GM12878 (cell line): ENCODE data around the gene DNAJC7. TPM values are rescaled to one million over a fixed set of nuclear protein-coding genes. Genes with fewer than 3 reads are reported as not detected.

Source experiments
- ATAC-seq: fragments of 200-7000 bp; cut with Tn5 transposase; 3 replicates; pipeline ENCODE4 v1.9.1; 2020; ENCODE audit warnings: mild to moderate bottlenecking, moderate library complexity
- BruUV-seq: library from RNA; stranded (reverse); fragments of 400-500 nt; replicated peaks from 2 replicates; lab custom pipeline; 2021; lab: Mats Ljungman, UMichigan
- CTCF ChIA-PET: fragments of 300-600 bp; sonication (Branson Sonifier 250); formaldehyde crosslinking; extraction: SDS; loops from one replicate; lab custom pipeline; 2021; ENCODE audit warnings: inconsistent platforms; lab: Yijun Ruan, JAX
- POLR2A ChIA-PET: fragments of 350-600 bp; formaldehyde crosslinking; extraction: SDS; loops from one replicate; lab custom pipeline; 2021; ENCODE audit warnings: inconsistent platforms; lab: Charles Lee
- RAD21 ChIA-PET: fragments of 300-600 bp; sonication (Branson Sonifier 250); formaldehyde crosslinking; loops from one replicate; lab custom pipeline; 2023; ENCODE audit warnings: antibody characterized with exemption; ENCODE audit not compliant: unreplicated experiment; lab: Charles Lee
- SMC1A ChIA-PET: fragments of 300-600 bp; sonication (Branson Sonifier 250); formaldehyde crosslinking; loops from one replicate; lab custom pipeline; 2023; ENCODE audit not compliant: unreplicated experiment, uncharacterized antibody; lab: Charles Lee
- DNase-seq: peaks from one replicate; pipeline ENCODE4 v3.0.0-alpha.2; 2011; ENCODE audit warnings: low read depth, low spot score
- FAIRE-seq: peaks from 3 replicates; lab custom pipeline; 2011; peaks lifted over from hg19 to GRCh38; lab: Jason Lieb, UNC
- H2AFZ ChIP-seq: 2 replicates; pipeline ENCODE4 v1.6.0; 2011; ENCODE audit warnings: low read depth, low read length, control low read depth; ENCODE audit not compliant: control insufficient read depth
- H3K27ac ChIP-seq: 2 replicates; pipeline ENCODE4 v1.5.1; 2011; ENCODE audit warnings: control low read depth; ENCODE audit not compliant: control insufficient read depth, insufficient read depth
- H3K27me3 ChIP-seq, 2 experiments: replicated peaks in 1 of 2; 2 replicates each; pipeline versions ENCODE4 v1.6.0 to v1.6.1; 2011; ENCODE audit warnings: low read length in 1 of 2; ENCODE audit not compliant: control insufficient read depth in 2 of 2, insufficient read depth in 2 of 2
- H3K36me3 ChIP-seq, 2 experiments: 2 replicates each; pipeline ENCODE4 v1.5.1; 2011; ENCODE audit warnings: low read length in 1 of 2; ENCODE audit not compliant: control insufficient read depth in 2 of 2, insufficient read depth in 2 of 2
- H3K4me1 ChIP-seq: 2 replicates; pipeline ENCODE4 v1.6.1; 2011; ENCODE audit warnings: mild to moderate bottlenecking, low read length, moderate library complexity, mixed read lengths; ENCODE audit not compliant: control insufficient read depth, insufficient read depth
- H3K4me2 ChIP-seq: 2 replicates; pipeline ENCODE4 v1.6.0; 2011; ENCODE audit warnings: control low read depth; ENCODE audit not compliant: control insufficient read depth, insufficient read depth
- H3K4me3 ChIP-seq: fragments of 200-600 bp; sonication (generic); 2 replicates; pipeline ENCODE4 v1.5.1; 2016
- H3K79me2 ChIP-seq: 2 replicates; pipeline ENCODE4 v1.6.0; 2011; ENCODE audit warnings: low read length; ENCODE audit not compliant: control insufficient read depth, insufficient read depth
- H3K9ac ChIP-seq: 2 replicates; pipeline ENCODE4 v1.8.0; 2011; ENCODE audit warnings: low read length, control low read depth, mixed read lengths; ENCODE audit not compliant: control insufficient read depth, insufficient read depth
- H3K9me3 ChIP-seq: replicated peaks from 3 replicates; pipeline ENCODE4 v1.5.1; 2011; ENCODE audit warnings: mild to moderate bottlenecking, low read length; ENCODE audit not compliant: control insufficient read depth, insufficient read depth
- H4K20me1 ChIP-seq: 2 replicates; pipeline ENCODE4 v1.6.0; 2011; ENCODE audit not compliant: control insufficient read depth, insufficient read depth
- DPF2 ChIP-seq: fragments of 450-650 bp; IDR thresholded peaks from 2 replicates; pipeline ENCODE4 v1.6.1; 2017; ENCODE audit warnings: mild to moderate bottlenecking
- FOS ChIP-seq: IDR thresholded peaks from 3 replicates; pipeline ENCODE4 v1.6.1; 2011; ENCODE audit warnings: borderline replicate concordance; ENCODE audit not compliant: insufficient read length; ENCODE audit errors: extremely low read depth
- PML ChIP-seq: IDR thresholded peaks from 2 replicates; pipeline ENCODE4 v1.6.1; 2012; ENCODE audit warnings: low read length, inconsistent platforms
- SREBF1 ChIP-seq: IDR thresholded peaks from 2 replicates; pipeline ENCODE4 v1.6.1; 2012; ENCODE audit warnings: mild to moderate bottlenecking, low read length
- WGBS: methylation state at CpG from one replicate; pipeline ENCODE4 v1.1.6; 2016; ENCODE audit warnings: low lambda C conversion rate; ENCODE audit not compliant: insufficient replicate concordance, insufficient coverage; ENCODE audit errors: missing lambda C conversion rate; 5-methylcytosine and 5-hydroxymethylcytosine counted together
- in situ Hi-C: fragments of 300-500 bp; cut with MboI; formaldehyde crosslinking; loops from 9 replicates; pipeline ENCODE4 v1.14.3; 2018; ENCODE audit warnings: mixed read lengths
- intact Hi-C: fragments of 100-400 bp; cut with micrococcal nuclease; formaldehyde crosslinking; loops from one replicate; pipeline ENCODE4 v1.14.2; 2022; ENCODE audit not compliant: unreplicated experiment
- polyA plus RNA-seq, 11 experiments: library from polyadenylated mRNA; depleted of rRNA in 4 of 11; unstranded in 6 of 11; stranded (reverse) in 5 of 11; fragments of >200 nt; fragmentation: Nextera tagmentation in 4 of 11; fragmentation: Illumina TruSeq in 1 of 11; extraction: Ambion mirVana in 4 of 11; extraction: Trizol in 1 of 11; gene quantifications; 1 replicate in 1 of 11; 2 replicates in 10 of 11; pipeline versions ENCODE4 v1.2.1 to v1.2.3, GENCODE V29; 2011 to 2016; ENCODE audit warnings: inconsistent platforms in 2 of 11, missing spikeins in 2 of 11, low read depth in 1 of 11
- total RNA-seq, 4 experiments: library from RNA; depleted of rRNA in 3 of 4; stranded (reverse); fragments of >200 nt in 3 of 4; fragmentation: Illumina TruSeq in 1 of 4; extraction: Trizol in 1 of 4; gene quantifications; 2 replicates each; pipeline versions ENCODE4 v1.2.1 to v1.2.3, GENCODE V29; 2013 to 2021
- TF ChIP-seq, protein P1 (sequence below): fragments of 450-650 bp; IDR thresholded peaks from 2 replicates; pipeline ENCODE4 v1.6.1; 2017; ENCODE audit warnings: mild to moderate bottlenecking, low read depth, inconsistent platforms; ENCODE audit not compliant: poor library complexity, severe bottlenecking
- TF ChIP-seq, protein P2 (sequence below): fragments of 450-650 bp; IDR thresholded peaks from 2 replicates; pipeline ENCODE4 v1.6.1; 2016; ENCODE audit warnings: mild to moderate bottlenecking
- TF ChIP-seq, protein P3 (sequence below): fragments of 450-650 bp; IDR thresholded peaks from 2 replicates; pipeline ENCODE4 v1.6.1; 2017; ENCODE audit warnings: mild to moderate bottlenecking, moderate library complexity
- TF ChIP-seq, protein P4 (sequence below): IDR thresholded peaks from 2 replicates; pipeline ENCODE4 v1.6.1; 2012; ENCODE audit warnings: improper control_type of control experiment, low read depth, low read length; ENCODE audit not compliant: insufficient replicate concordance

The DNAJC7 gene
- total and polyA plus RNA-seq, 10 of the 15 experiments (the other 5 are each of a cell fraction or from before 2014, with no cell fraction given): 60.1 to 173 (median 94.9) TPM

DNA sequence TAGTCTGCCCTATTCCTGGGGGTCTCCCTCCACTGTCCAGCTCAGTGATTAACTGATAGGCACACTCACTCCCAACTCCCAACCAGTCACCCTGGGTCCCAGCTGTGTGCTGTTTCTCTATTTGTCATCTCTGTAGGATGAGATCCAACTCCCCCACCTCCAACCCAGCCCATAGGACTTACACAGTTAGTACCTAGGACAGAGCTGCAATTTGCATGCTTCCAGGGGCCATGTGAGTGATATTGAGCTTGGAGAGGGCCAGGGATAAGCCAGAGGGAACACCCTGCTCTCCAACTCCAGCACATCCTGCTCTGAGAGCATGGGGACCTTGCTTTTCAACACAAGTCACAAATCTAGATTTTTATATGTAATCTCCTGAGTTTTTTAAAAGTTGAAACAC lies 24.4 kb upstream of the DNAJC7 start (continued):
- TF ChIP-seq, protein P1, sequence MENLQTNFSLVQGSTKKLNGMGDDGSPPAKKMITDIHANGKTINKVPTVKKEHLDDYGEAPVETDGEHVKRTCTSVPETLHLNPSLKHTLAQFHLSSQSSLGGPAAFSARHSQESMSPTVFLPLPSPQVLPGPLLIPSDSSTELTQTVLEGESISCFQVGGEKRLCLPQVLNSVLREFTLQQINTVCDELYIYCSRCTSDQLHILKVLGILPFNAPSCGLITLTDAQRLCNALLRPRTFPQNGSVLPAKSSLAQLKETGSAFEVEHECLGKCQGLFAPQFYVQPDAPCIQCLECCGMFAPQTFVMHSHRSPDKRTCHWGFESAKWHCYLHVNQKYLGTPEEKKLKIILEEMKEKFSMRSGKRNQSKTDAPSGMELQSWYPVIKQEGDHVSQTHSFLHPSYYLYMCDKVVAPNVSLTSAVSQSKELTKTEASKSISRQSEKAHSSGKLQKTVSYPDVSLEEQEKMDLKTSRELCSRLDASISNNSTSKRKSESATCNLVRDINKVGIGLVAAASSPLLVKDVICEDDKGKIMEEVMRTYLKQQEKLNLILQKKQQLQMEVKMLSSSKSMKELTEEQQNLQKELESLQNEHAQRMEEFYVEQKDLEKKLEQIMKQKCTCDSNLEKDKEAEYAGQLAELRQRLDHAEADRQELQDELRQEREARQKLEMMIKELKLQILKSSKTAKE: no peak
- TF ChIP-seq, protein P2, sequence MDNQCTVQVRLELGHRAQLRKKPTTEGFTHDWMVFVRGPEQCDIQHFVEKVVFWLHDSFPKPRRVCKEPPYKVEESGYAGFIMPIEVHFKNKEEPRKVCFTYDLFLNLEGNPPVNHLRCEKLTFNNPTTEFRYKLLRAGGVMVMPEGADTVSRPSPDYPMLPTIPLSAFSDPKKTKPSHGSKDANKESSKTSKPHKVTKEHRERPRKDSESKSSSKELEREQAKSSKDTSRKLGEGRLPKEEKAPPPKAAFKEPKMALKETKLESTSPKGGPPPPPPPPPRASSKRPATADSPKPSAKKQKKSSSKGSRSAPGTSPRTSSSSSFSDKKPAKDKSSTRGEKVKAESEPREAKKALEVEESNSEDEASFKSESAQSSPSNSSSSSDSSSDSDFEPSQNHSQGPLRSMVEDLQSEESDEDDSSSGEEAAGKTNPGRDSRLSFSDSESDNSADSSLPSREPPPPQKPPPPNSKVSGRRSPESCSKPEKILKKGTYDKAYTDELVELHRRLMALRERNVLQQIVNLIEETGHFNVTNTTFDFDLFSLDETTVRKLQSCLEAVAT: no peak
- TF ChIP-seq PML: no peak
- no peak for TF ChIP-seq DPF2
- TF ChIP-seq, all 136 proteins: peak for 0

DNA sequence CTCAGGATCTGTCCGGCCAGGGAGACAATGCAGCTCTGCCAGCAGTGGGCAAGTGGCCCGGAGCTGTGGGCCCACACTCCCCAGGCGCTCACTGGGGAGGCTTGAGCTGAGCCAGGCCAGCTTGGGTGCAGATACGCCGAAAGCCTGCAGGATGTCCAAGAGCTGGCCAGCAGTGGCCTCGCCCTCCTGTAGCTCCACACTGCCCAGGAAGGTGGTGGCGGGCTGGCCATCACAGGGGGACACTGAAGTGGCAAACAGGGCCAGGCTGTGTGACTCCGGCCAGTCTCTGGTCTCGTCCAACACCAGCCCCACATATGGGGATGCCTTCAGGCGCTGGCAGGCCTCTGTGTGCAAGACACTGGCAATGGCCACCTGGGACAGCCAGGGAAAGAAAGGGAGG lies 23.6 kb upstream of the DNAJC7 start:
- no peak overlapping the region for H2AFZ ChIP-seq
- 72% methylated on average over 10 of the region's 10 CpGs for WGBS
- H4K20me1 ChIP-seq: no peaks in the 10 kb centered on the region
- H3K4me3 ChIP-seq: no peak overlapping the region
- H3K79me2 ChIP-seq: no peaks in the 10 kb centered on the region
- ChIA-PET POLR2A (interaction anchor here (0.5 to 1.3 kb wide), 3 partner anchors 33 to 616 kb away, joined by 3 to 4 read pairs (median 3); no protein-coding TSS in a partner anchor), RAD21 (interaction anchor here (1.4 kb wide), 1 partner anchor 111 kb away, joined by 4 read pairs; the partner anchor contains the start of gene ODAD4), CTCF (interaction anchor here (0.6 to 1.4 kb wide), 5 partner anchors 9 to 75 kb away, joined by 3 to 6 read pairs (median 3); no protein-coding TSS in a partner anchor), SMC1A (interaction anchor here (1.2 kb wide), 1 partner anchor 21 kb away, joined by 3 read pairs; the partner anchor contains the start of gene NKIRAS2)
- DNase-seq (no peak), FAIRE-seq (no peak), ATAC-seq (no peak)
- no peaks in the 10 kb centered on the region for H3K27me3 ChIP-seq
- in situ Hi-C loops (no loop called here), intact Hi-C loops (no loop called here)
- H3K36me3 ChIP-seq: no peaks in the 10 kb centered on the region
- H3K4me2 ChIP-seq: no peak overlapping the region
- H3K27ac ChIP-seq: no peak overlapping the region
- H3K9me3 ChIP-seq: no peaks in the 10 kb centered on the region
- peaks cover 8% of the 10 kb centered on the region; the same call in 1 of the 2 replicates for H3K4me1 ChIP-seq
- H3K9ac ChIP-seq: no peak overlapping the region
- no TSS peak for BruUV-seq
- TF ChIP-seq, protein P3, sequence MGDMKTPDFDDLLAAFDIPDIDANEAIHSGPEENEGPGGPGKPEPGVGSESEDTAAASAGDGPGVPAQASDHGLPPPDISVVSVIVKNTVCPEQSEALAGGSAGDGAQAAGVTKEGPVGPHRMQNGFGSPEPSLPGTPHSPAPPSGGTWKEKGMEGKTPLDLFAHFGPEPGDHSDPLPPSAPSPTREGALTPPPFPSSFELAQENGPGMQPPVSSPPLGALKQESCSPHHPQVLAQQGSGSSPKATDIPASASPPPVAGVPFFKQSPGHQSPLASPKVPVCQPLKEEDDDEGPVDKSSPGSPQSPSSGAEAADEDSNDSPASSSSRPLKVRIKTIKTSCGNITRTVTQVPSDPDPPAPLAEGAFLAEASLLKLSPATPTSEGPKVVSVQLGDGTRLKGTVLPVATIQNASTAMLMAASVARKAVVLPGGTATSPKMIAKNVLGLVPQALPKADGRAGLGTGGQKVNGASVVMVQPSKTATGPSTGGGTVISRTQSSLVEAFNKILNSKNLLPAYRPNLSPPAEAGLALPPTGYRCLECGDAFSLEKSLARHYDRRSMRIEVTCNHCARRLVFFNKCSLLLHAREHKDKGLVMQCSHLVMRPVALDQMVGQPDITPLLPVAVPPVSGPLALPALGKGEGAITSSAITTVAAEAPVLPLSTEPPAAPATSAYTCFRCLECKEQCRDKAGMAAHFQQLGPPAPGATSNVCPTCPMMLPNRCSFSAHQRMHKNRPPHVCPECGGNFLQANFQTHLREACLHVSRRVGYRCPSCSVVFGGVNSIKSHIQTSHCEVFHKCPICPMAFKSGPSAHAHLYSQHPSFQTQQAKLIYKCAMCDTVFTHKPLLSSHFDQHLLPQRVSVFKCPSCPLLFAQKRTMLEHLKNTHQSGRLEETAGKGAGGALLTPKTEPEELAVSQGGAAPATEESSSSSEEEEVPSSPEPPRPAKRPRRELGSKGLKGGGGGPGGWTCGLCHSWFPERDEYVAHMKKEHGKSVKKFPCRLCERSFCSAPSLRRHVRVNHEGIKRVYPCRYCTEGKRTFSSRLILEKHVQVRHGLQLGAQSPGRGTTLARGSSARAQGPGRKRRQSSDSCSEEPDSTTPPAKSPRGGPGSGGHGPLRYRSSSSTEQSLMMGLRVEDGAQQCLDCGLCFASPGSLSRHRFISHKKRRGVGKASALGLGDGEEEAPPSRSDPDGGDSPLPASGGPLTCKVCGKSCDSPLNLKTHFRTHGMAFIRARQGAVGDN: no peak
- TF ChIP-seq FOS (no peak), SREBF1 (no peak)
- TF ChIP-seq, protein P4, sequence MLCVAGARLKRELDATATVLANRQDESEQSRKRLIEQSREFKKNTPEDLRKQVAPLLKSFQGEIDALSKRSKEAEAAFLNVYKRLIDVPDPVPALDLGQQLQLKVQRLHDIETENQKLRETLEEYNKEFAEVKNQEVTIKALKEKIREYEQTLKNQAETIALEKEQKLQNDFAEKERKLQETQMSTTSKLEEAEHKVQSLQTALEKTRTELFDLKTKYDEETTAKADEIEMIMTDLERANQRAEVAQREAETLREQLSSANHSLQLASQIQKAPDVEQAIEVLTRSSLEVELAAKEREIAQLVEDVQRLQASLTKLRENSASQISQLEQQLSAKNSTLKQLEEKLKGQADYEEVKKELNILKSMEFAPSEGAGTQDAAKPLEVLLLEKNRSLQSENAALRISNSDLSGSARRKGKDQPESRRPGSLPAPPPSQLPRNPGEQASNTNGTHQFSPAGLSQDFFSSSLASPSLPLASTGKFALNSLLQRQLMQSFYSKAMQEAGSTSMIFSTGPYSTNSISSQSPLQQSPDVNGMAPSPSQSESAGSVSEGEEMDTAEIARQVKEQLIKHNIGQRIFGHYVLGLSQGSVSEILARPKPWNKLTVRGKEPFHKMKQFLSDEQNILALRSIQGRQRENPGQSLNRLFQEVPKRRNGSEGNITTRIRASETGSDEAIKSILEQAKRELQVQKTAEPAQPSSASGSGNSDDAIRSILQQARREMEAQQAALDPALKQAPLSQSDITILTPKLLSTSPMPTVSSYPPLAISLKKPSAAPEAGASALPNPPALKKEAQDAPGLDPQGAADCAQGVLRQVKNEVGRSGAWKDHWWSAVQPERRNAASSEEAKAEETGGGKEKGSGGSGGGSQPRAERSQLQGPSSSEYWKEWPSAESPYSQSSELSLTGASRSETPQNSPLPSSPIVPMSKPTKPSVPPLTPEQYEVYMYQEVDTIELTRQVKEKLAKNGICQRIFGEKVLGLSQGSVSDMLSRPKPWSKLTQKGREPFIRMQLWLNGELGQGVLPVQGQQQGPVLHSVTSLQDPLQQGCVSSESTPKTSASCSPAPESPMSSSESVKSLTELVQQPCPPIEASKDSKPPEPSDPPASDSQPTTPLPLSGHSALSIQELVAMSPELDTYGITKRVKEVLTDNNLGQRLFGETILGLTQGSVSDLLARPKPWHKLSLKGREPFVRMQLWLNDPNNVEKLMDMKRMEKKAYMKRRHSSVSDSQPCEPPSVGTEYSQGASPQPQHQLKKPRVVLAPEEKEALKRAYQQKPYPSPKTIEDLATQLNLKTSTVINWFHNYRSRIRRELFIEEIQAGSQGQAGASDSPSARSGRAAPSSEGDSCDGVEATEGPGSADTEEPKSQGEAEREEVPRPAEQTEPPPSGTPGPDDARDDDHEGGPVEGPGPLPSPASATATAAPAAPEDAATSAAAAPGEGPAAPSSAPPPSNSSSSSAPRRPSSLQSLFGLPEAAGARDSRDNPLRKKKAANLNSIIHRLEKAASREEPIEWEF: no peak
